SK-N-SH (cell line): ENCODE data around the gene SLC24A3. TPM values are rescaled to one million over a fixed set of nuclear protein-coding genes. Genes with fewer than 3 reads are reported as not detected.

Experiments used
- CTCF ChIA-PET: fragments of 300-600, 350-600 bp; formaldehyde crosslinking; extraction: SDS; loops from one replicate; lab custom pipeline; 2021; lab: Yijun Ruan, JAX
- POLR2A ChIA-PET: fragments of 350-600 bp; sonication (Branson Sonifier 250); formaldehyde crosslinking; extraction: SDS; loops from one replicate; lab custom pipeline; 2020; ENCODE audit warnings: antibody characterized with exemption, inconsistent platforms; lab: Yijun Ruan, JAX
- DNase-seq: peaks from one replicate; pipeline ENCODE4 v3.0.0; 2012
- H2AFZ ChIP-seq: fragments of 200-600 bp; sonication (generic); 2 replicates; pipeline ENCODE4 v1.8.1; 2016; ENCODE audit warnings: antibody characterized with exemption, mild to moderate bottlenecking, low read depth
- H3F3A ChIP-seq: fragments of 200-600 bp; sonication (generic); replicated peaks from 2 replicates; pipeline ENCODE3; 2016; ENCODE audit warnings: antibody characterized with exemption, mild to moderate bottlenecking; ENCODE audit not compliant: insufficient read depth
- H3K27ac ChIP-seq, 2 experiments: fragments of 200-500 bp in 1 of 2; fragments of 200-600 bp in 1 of 2; sonication (Bioruptor generic) in 1 of 2; sonication (generic), shearing (Covaris generic) in 1 of 2; 2 replicates each; pipeline versions ENCODE4 v1.5.1 to v1.6.1; 2014 to 2016; ENCODE audit warnings: low read depth in 2 of 2, inconsistent platforms in 1 of 2, low read length in 1 of 2, mild to moderate bottlenecking in 1 of 2, mixed read lengths in 1 of 2
- H3K27me3 ChIP-seq: fragments of 200-600 bp; sonication (generic), shearing (Covaris generic); 2 replicates; pipeline ENCODE4 v1.6.1; 2016; ENCODE audit warnings: mixed run types; ENCODE audit not compliant: insufficient read depth
- H3K36me3 ChIP-seq, 2 experiments: fragments of 200-500 bp in 1 of 2; fragments of 200-600 bp in 1 of 2; sonication (Bioruptor generic) in 1 of 2; sonication (generic) in 1 of 2; replicated peaks in 1 of 2; 2 replicates each; pipeline versions ENCODE3 to v1.5.1; 2014 to 2016; ENCODE audit warnings: low read length in 1 of 2, mild to moderate bottlenecking in 1 of 2; ENCODE audit not compliant: insufficient read depth in 2 of 2, control insufficient read depth in 1 of 2
- H3K4me1 ChIP-seq, 2 experiments: fragments of 200-500 bp in 1 of 2; fragments of 200-600 bp in 1 of 2; sonication (Bioruptor generic) in 1 of 2; sonication (generic), shearing (Covaris generic) in 1 of 2; 2 replicates each; pipeline versions ENCODE4 v1.5.1 to v1.6.1; 2014 to 2016; ENCODE audit warnings: low read depth in 1 of 2, low read length in 1 of 2, mixed run types in 1 of 2; ENCODE audit not compliant: insufficient read depth in 2 of 2, control insufficient read depth in 1 of 2
- H3K4me2 ChIP-seq: fragments of 200-600 bp; sonication (generic), shearing (Covaris generic); 2 replicates; pipeline ENCODE4 v1.6.1; 2017; ENCODE audit warnings: mixed run types
- H3K4me3 ChIP-seq, 2 experiments: fragments of 200-500 bp in 1 of 2; fragments of 200-600 bp in 1 of 2; sonication (Bioruptor generic) in 1 of 2; sonication (generic), shearing (Covaris generic) in 1 of 2; 2 replicates each; pipeline versions ENCODE4 v1.5.1 to v1.8.1; 2014 to 2016; ENCODE audit warnings: low read depth in 2 of 2, inconsistent platforms in 1 of 2, low read length in 1 of 2, mild to moderate bottlenecking in 1 of 2, mixed read lengths in 1 of 2, moderate library complexity in 1 of 2
- H3K79me2 ChIP-seq: fragments of 200-600 bp; sonication (generic); 2 replicates; pipeline ENCODE4 v1.8.1; 2017; ENCODE audit warnings: mild to moderate bottlenecking; ENCODE audit not compliant: insufficient read depth
- H3K9ac ChIP-seq: fragments of 200-600 bp; sonication (generic); 2 replicates; pipeline ENCODE4 v1.6.1; 2017; ENCODE audit warnings: mixed run types
- H3K9me2 ChIP-seq: fragments of 200-600 bp; sonication (generic); 2 replicates; pipeline ENCODE4 v1.6.1; 2017; ENCODE audit warnings: mixed run types
- H3K9me3 ChIP-seq: fragments of 200-600 bp; sonication (generic); 2 replicates; pipeline ENCODE4 v1.6.1; 2017; ENCODE audit warnings: mixed run types, mild to moderate bottlenecking, moderate library complexity
- H4K20me1 ChIP-seq: fragments of 200-600 bp; sonication (generic); 2 replicates; pipeline ENCODE4 v1.6.1; 2017; ENCODE audit warnings: mild to moderate bottlenecking, mixed run types; ENCODE audit not compliant: insufficient read depth
- CHD2 ChIP-seq: fragments of 150-350 bp; IDR thresholded peaks from 2 replicates; pipeline ENCODE4 v1.6.1; 2018; ENCODE audit warnings: low read length; ENCODE audit not compliant: partially characterized antibody
- ELF1 ChIP-seq: IDR thresholded peaks from 2 replicates; pipeline ENCODE4 v1.4.0; 2012
- EP300 ChIP-seq, 2 experiments: IDR thresholded peaks; 2 replicates each; pipeline versions ENCODE4 v1.4.0 to v1.6.1; 2012; ENCODE audit warnings: borderline replicate concordance in 1 of 2, low read depth in 1 of 2, low read length in 1 of 2
- EZH2phosphoT487 ChIP-seq: fragments of 200-600 bp; sonication (generic); IDR thresholded peaks from 2 replicates; pipeline ENCODE4 v1.6.1; 2017; ENCODE audit warnings: low read depth, mixed run types, mild to moderate bottlenecking, antibody characterized with exemption, moderate library complexity, borderline replicate concordance
- FOSL2 ChIP-seq: IDR thresholded peaks from 2 replicates; pipeline ENCODE4 v1.4.0; 2012; ENCODE audit warnings: low read depth, mild to moderate bottlenecking, moderate library complexity, borderline replicate concordance
- FOXJ3 ChIP-seq: sonication (generic); formaldehyde crosslinking; IDR thresholded peaks from 2 replicates; pipeline ENCODE4 v1.5.1; 2020; ENCODE audit warnings: mild to moderate bottlenecking, missing genetic modification reagents
- FOXM1 ChIP-seq: IDR thresholded peaks from 2 replicates; pipeline ENCODE4 v1.4.0; 2012; ENCODE audit warnings: low read depth, mild to moderate bottlenecking
- GABPA ChIP-seq: IDR thresholded peaks from 2 replicates; pipeline ENCODE4 v1.4.0; 2012; ENCODE audit warnings: low read depth, mild to moderate bottlenecking
- GATA2 ChIP-seq: sonication (generic); formaldehyde crosslinking; IDR thresholded peaks from 2 replicates; pipeline ENCODE4 v1.5.0; 2020; ENCODE audit warnings: mild to moderate bottlenecking, missing genetic modification reagents
- JUND ChIP-seq: IDR thresholded peaks from 2 replicates; pipeline ENCODE4 v1.4.0; 2012
- MXI1 ChIP-seq: IDR thresholded peaks from 2 replicates; pipeline ENCODE4 v1.6.1; 2012; ENCODE audit warnings: mild to moderate bottlenecking, low read depth, low read length, improper control_type of control experiment
- NFIC ChIP-seq: IDR thresholded peaks from 2 replicates; pipeline ENCODE4 v1.4.0; 2012; ENCODE audit warnings: borderline replicate concordance
- NRF1 ChIP-seq: IDR thresholded peaks from 2 replicates; pipeline ENCODE4 v1.6.1; 2012; ENCODE audit warnings: low read depth, mild to moderate bottlenecking, low read length
- POLR2AphosphoS5 ChIP-seq: IDR thresholded peaks from 2 replicates; pipeline ENCODE4 v1.6.1; 2012; ENCODE audit warnings: low read depth, low read length
- RAD21 ChIP-seq: IDR thresholded peaks from 2 replicates; pipeline ENCODE4 v1.6.1; 2012; ENCODE audit warnings: mild to moderate bottlenecking, low read length
- RCOR1 ChIP-seq: fragments of 150-350 bp; IDR thresholded peaks from 2 replicates; pipeline ENCODE4 v1.6.1; 2017; ENCODE audit warnings: antibody characterized with exemption, low read length
- RFX5 ChIP-seq: IDR thresholded peaks from 2 replicates; pipeline ENCODE4 v1.6.1; 2012; ENCODE audit warnings: mild to moderate bottlenecking, improper control_type of control experiment, low read length
- RXRA ChIP-seq: IDR thresholded peaks from 2 replicates; pipeline ENCODE4 v1.4.0; 2012; ENCODE audit warnings: low read depth, mild to moderate bottlenecking, borderline replicate concordance
- SMC3 ChIP-seq: IDR thresholded peaks from 2 replicates; pipeline ENCODE4 v1.6.1; 2012; ENCODE audit warnings: low read depth, low read length, improper control_type of control experiment
- TAF1 ChIP-seq: IDR thresholded peaks from 2 replicates; pipeline ENCODE4 v1.6.1; 2012; ENCODE audit warnings: low read depth, mild to moderate bottlenecking, low read length, moderate library complexity, borderline replicate concordance
- TCF12 ChIP-seq: IDR thresholded peaks from 2 replicates; pipeline ENCODE4 v1.4.0; 2012
- TEAD4 ChIP-seq: IDR thresholded peaks from 2 replicates; pipeline ENCODE4 v1.4.0; 2012; ENCODE audit warnings: mild to moderate bottlenecking, borderline replicate concordance; ENCODE audit not compliant: insufficient read depth
- WGBS: methylation state at CpG from one replicate; pipeline ENCODE4 v1.1.6; 2017; ENCODE audit warnings: low lambda C conversion rate; 5-methylcytosine and 5-hydroxymethylcytosine counted together
- polyA plus RNA-seq, 3 experiments: library from polyadenylated mRNA; depleted of rRNA; stranded (reverse); fragments of >200 nt; gene quantifications; 2 replicates each; pipeline ENCODE4 v1.2.3, GENCODE V29; 2012
- TF ChIP-seq, protein P1 (sequence below): fragments of 150-350 bp; IDR thresholded peaks from 2 replicates; pipeline ENCODE4 v1.6.1; 2016; ENCODE audit warnings: mild to moderate bottlenecking, low read depth, low read length
- TF ChIP-seq, protein P2 (sequence below): IDR thresholded peaks from 2 replicates; pipeline ENCODE4 v1.6.1; 2012; ENCODE audit warnings: mild to moderate bottlenecking, low read depth, low read length, moderate library complexity
- TF ChIP-seq, protein P3 (sequence below): IDR thresholded peaks from 2 replicates; pipeline ENCODE4 v1.4.0; 2012; ENCODE audit warnings: low read depth, borderline replicate concordance

Gene SLC24A3
- polyA plus RNA-seq, 1 of the 3 experiments (the other 2 are of a cell fraction), result not detected

DNA sequence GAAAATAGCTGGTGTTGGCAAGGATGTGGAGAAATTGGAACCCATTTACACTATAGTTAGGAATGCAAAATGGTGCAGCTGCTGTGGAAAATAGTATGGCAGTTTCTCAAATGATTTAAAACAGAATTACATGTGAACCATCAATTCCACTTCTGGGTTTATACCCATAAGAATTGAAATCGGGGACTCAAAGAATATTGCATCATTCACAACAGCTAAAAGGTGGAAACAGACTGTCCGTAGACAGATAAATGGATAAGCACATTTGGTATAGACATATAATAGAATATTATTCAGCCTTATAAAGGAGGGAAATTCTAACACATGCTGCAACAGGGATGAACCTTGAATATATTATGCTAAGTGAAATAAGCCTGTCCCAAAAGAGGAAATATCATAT, 355.7 kb downstream of the SLC24A3 start:
- TF ChIP-seq MXI1 (no peak), GABPA (no peak), EP300 (IDR thresholded peaks at IDR 0.05; ENCODE audit: borderline replicate concordance in 1 of 2, low read depth in 1 of 2, low read length in 1 of 2) (no peak), TEAD4 (no peak), NRF1 (no peak), GATA2 (CRISPR knock-in tag) (no peak), POLR2AphosphoS5 (no peak), FOSL2 (no peak), RFX5 (no peak), TCF12 (no peak), RCOR1 (no peak), FOXJ3 (CRISPR knock-in tag) (no peak)
- TF ChIP-seq, protein P1, sequence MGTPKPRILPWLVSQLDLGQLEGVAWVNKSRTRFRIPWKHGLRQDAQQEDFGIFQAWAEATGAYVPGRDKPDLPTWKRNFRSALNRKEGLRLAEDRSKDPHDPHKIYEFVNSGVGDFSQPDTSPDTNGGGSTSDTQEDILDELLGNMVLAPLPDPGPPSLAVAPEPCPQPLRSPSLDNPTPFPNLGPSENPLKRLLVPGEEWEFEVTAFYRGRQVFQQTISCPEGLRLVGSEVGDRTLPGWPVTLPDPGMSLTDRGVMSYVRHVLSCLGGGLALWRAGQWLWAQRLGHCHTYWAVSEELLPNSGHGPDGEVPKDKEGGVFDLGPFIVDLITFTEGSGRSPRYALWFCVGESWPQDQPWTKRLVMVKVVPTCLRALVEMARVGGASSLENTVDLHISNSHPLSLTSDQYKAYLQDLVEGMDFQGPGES, result no peak
- H3K9me3 ChIP-seq, result no peaks in the 10 kb centered on the region
- H3K27ac ChIP-seq, result no peak overlapping the region

DNA sequence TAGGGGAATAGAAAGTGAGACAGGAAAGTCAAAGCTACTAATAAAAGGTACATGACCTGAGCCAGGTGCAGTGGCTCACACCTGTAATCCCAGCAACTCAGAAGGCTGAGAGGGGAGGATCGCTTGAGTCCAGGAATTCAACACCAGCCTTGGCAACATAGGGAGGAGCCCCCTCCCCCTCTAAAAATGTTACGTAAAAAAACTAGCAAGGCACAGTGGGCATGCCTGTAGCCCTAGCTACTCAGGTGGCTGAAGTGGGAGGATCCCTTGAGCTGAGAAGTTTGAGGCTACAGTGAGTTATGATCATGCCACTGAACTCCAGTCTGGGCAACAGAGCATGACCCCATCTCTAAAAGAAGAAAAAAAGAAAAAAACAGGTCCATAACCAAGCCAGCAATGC, 359.6 kb downstream of the SLC24A3 start:
- 0% methylated on average over 1 of the region's 2 CpGs for WGBS
- POLR2A ChIA-PET, result no interaction called here
- CTCF ChIA-PET, result no interaction called here

More for the DNA sequence above, 355.7 kb downstream of the SLC24A3 start:
- Histone ChIP-seq H3K4me1 (no peaks in the 10 kb centered on the region), H3K9me2 (no peaks in the 10 kb centered on the region; the same call in 1 of the 2 replicates), H2AFZ (no peak overlapping the region), H3K4me3 (no peak overlapping the region), H3K4me2 (no peak overlapping the region), H4K20me1 (no peaks in the 10 kb centered on the region), H3K9ac (no peak overlapping the region), H3K79me2 (no peaks in the 10 kb centered on the region), H3F3A (no peaks in the 10 kb centered on the region), H3K36me3 (no peaks in the 10 kb centered on the region), H3K27me3 (0 out of 2 replicates have a peak, but pooled peaks cover 5% of the 10 kb centered on the region)
- 2% methylated on average over 2 of the region's 2 CpGs for WGBS
- ChIA-PET CTCF (no interaction called here), POLR2A (no interaction called here)
- DNase-seq, result no peak

More for the DNA sequence above, 359.6 kb downstream of the SLC24A3 start:
- Histone ChIP-seq H3K27me3 (no peaks in the 10 kb centered on the region), H3K9me2 (no peaks in the 10 kb centered on the region)
- TF ChIP-seq FOXM1 (no peak), CHD2 (no peak), SMC3 (no peak), NFIC (no peak), MXI1 (no peak), JUND (no peak), ELF1 (no peak), GABPA (no peak), GATA2 (CRISPR knock-in tag) (no peak), TAF1 (no peak), EZH2phosphoT487 (no peak), RAD21 (no peak), RCOR1 (no peak), RXRA (no peak)
- TF ChIP-seq, protein P2, sequence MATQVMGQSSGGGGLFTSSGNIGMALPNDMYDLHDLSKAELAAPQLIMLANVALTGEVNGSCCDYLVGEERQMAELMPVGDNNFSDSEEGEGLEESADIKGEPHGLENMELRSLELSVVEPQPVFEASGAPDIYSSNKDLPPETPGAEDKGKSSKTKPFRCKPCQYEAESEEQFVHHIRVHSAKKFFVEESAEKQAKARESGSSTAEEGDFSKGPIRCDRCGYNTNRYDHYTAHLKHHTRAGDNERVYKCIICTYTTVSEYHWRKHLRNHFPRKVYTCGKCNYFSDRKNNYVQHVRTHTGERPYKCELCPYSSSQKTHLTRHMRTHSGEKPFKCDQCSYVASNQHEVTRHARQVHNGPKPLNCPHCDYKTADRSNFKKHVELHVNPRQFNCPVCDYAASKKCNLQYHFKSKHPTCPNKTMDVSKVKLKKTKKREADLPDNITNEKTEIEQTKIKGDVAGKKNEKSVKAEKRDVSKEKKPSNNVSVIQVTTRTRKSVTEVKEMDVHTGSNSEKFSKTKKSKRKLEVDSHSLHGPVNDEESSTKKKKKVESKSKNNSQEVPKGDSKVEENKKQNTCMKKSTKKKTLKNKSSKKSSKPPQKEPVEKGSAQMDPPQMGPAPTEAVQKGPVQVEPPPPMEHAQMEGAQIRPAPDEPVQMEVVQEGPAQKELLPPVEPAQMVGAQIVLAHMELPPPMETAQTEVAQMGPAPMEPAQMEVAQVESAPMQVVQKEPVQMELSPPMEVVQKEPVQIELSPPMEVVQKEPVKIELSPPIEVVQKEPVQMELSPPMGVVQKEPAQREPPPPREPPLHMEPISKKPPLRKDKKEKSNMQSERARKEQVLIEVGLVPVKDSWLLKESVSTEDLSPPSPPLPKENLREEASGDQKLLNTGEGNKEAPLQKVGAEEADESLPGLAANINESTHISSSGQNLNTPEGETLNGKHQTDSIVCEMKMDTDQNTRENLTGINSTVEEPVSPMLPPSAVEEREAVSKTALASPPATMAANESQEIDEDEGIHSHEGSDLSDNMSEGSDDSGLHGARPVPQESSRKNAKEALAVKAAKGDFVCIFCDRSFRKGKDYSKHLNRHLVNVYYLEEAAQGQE, result no peak
- TF ChIP-seq, protein P3, sequence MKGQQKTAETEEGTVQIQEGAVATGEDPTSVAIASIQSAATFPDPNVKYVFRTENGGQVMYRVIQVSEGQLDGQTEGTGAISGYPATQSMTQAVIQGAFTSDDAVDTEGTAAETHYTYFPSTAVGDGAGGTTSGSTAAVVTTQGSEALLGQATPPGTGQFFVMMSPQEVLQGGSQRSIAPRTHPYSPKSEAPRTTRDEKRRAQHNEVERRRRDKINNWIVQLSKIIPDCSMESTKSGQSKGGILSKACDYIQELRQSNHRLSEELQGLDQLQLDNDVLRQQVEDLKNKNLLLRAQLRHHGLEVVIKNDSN, result no peak
- TF ChIP-seq, protein P1, result no peak
- TF ChIP-seq, all 33 proteins: peak for 0
- Histone ChIP-seq H3K36me3 (no peaks in the 10 kb centered on the region), H3F3A (no peaks in the 10 kb centered on the region), H3K9me3 (no peaks in the 10 kb centered on the region), H2AFZ (no peak overlapping the region), H3K9ac (no peak overlapping the region), H3K4me2 (no peak overlapping the region), H3K27ac (no peak overlapping the region), H4K20me1 (no peaks in the 10 kb centered on the region), H3K4me1 (no peaks in the 10 kb centered on the region), H3K79me2 (no peaks in the 10 kb centered on the region), H3K4me3 (no peak overlapping the region)
- no peak for DNase-seq
